ENCODE data around the gene GPR107. TPM values are rescaled to one million over a fixed set of nuclear protein-coding genes. Genes with fewer than 3 reads are reported as not detected.

Gene GPR107
- total and polyA plus RNA-seq, 2 experiments from 2014 or later = 12.3 to 23.9 TPM

DNA sequence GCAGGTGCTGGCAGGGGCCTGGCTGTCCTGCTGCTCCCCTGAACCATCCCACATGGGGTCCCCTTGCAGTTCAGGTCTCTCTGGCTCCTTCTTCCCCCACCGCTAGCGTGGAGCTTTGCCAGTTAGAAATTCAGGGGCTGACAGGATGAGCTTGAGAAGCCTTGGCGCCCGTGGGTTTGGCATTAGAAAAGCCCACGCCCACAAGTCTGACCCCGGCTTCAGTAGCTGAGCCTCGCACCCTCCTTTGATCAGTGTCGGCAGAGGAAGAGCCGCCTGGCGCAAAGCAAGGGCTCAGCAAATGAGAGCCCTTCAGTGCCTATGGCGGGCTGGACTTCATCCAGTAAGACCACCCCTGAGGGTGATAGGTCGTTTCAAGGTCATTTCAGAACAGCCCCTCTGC, 88.3 kb downstream of the GPR107 start:
- no peaks in the 10 kb centered on the region for H3K27me3 ChIP-seq
- no peaks in the 10 kb centered on the region for H3K9me3 ChIP-seq (ENCODE audit: low read depth)
- H3K27ac ChIP-seq = no peak overlapping the region
- no peaks in the 10 kb centered on the region for H3K36me3 ChIP-seq
- no peak overlapping the region for H3K4me3 ChIP-seq
- no peak for DNase-seq (ENCODE audit: low read depth in 1 of 2, low spot score in 1 of 2)
- TF ChIP-seq, protein P1, sequence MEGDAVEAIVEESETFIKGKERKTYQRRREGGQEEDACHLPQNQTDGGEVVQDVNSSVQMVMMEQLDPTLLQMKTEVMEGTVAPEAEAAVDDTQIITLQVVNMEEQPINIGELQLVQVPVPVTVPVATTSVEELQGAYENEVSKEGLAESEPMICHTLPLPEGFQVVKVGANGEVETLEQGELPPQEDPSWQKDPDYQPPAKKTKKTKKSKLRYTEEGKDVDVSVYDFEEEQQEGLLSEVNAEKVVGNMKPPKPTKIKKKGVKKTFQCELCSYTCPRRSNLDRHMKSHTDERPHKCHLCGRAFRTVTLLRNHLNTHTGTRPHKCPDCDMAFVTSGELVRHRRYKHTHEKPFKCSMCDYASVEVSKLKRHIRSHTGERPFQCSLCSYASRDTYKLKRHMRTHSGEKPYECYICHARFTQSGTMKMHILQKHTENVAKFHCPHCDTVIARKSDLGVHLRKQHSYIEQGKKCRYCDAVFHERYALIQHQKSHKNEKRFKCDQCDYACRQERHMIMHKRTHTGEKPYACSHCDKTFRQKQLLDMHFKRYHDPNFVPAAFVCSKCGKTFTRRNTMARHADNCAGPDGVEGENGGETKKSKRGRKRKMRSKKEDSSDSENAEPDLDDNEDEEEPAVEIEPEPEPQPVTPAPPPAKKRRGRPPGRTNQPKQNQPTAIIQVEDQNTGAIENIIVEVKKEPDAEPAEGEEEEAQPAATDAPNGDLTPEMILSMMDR (IDR thresholded peaks at IDR 0.05; ENCODE audit: low read depth, low read length) = no peak
- peaks cover 45% of the 10 kb centered on the region for H3K4me1 ChIP-seq (ENCODE audit: low read depth)

DNA sequence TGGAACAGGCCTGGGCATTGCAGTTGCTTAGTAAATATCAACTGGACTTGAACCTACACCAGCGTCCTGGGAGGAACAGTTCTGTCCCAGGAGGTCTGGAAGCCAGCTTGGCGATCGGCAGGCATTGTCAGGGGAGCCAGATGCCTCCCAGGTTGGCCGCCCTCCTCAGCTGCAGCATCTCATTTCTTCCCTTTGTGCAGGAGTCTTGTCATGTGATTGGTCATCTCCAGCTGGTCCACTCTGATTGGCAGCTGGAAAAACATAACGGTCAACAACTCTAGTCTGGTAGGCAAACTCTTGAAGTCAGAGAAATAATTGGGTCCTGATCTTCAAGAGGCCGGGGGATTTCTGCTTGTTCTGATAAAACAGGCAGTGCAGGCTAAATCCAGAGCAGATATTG, 88.9 kb downstream of the GPR107 start:
- DNase-seq (ENCODE audit: low read depth in 1 of 2, low spot score in 1 of 2) = no peak
- peaks cover 40% of the 10 kb centered on the region for H3K4me1 ChIP-seq (ENCODE audit: low read depth)

DNA sequence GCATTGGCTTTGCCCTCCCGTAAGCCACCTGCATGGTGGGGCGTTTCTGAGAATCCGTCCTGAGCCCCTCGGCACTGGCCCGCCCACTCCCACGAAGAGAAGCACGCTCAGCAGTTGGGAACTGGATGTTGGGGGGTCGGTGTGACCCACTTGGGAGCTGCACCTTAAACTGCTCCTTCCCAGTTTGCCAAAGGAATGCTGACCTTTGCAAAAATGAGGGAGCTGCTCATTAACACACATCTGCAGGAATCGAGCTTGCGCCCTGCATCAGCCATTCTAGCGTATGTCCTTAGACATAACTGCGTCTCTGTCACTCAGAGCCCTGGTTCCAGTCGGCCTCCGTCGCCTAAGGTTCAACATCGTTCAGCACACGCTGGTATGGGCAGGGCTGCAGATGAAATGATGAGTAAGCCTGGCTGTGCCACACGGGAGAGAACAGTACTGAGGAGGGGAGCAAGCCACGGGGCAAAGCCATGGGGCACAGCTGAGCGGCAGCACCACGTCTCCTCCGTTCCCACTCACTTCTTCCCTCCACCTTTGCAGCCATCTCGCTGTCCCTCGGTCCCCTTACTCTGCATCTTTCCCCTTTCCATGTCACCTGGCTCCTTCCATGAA, 89.7 kb downstream of the GPR107 start:
- Histone ChIP-seq H3K36me3 (no peaks in the 10 kb centered on the region), H3K4me1 (ENCODE audit: low read depth) (peaks cover 36% of the 10 kb centered on the region), H3K27me3 (no peaks in the 10 kb centered on the region), H3K4me3 (no peak overlapping the region), H3K9me3 (ENCODE audit: low read depth) (no peaks in the 10 kb centered on the region), H3K27ac (no peak overlapping the region)
- no peak for DNase-seq (ENCODE audit: low read depth in 1 of 2, low spot score in 1 of 2)
- TF ChIP-seq, protein P1 (IDR thresholded peaks at IDR 0.05; ENCODE audit: low read depth, low read length) = no peak

More for the DNA sequence above, 88.9 kb downstream of the GPR107 start:
- TF ChIP-seq, protein P1 (IDR thresholded peaks at IDR 0.05; ENCODE audit: low read depth, low read length) = no peak
- Histone ChIP-seq H3K4me3 (no peak overlapping the region), H3K9me3 (ENCODE audit: low read depth) (no peaks in the 10 kb centered on the region), H3K27ac (no peak overlapping the region), H3K27me3 (no peaks in the 10 kb centered on the region), H3K36me3 (no peaks in the 10 kb centered on the region)

DNA sequence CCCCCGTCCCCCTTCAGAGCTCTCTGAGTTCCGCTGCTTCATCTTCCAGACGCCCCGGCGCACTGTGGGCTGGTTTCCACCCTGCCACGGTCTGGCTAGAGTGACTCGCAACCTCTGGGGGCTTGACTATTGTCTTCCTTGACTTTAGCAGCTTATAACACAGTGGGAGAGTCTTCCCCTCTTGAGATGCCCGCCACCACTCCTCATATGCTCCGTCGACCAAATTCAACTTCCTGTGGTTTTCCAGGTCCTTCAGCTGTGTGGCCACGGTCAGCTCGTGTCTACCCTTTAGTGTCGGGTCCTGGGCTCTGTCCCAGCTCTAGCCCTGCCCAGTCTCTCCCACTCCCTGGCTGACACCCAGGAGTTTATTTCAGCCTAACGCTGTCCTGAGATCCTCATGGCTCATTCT, 90.3 kb downstream of the GPR107 start:
- H3K27me3 ChIP-seq = no peaks in the 10 kb centered on the region
- H3K27ac ChIP-seq = no peak overlapping the region
- H3K36me3 ChIP-seq = no peaks in the 10 kb centered on the region
- H3K4me3 ChIP-seq = no peak overlapping the region
- TF ChIP-seq, protein P1 (IDR thresholded peaks at IDR 0.05; ENCODE audit: low read depth, low read length) = no peak
- H3K9me3 ChIP-seq (ENCODE audit: low read depth) = no peaks in the 10 kb centered on the region
- H3K4me1 ChIP-seq (ENCODE audit: low read depth) = peaks cover 30% of the 10 kb centered on the region
- peak in 1 of 2 donors; percentile 75 for DNase-seq (ENCODE audit: low read depth in 1 of 2, low spot score in 1 of 2)

DNA sequence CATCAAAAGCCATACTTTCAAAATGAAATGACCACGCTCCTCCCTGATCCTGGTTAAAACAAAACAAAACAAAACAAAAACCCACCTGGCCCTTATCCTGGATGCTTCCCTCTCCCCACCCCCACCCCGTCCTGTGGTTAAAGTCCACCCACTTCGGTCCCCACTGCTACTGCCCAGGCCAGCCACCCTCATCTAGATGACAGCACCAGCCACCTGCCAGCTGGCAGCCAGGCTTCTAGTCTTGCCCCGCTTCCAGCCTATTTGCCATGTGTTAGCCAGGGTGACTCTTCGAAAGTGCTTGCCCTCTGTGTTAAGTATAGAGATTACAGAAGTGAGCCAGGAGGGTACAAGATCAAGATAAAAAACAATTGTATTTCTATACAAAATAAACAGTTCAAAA, 91.0 kb downstream of the GPR107 start:
- Histone ChIP-seq H3K36me3 (no peaks in the 10 kb centered on the region), H3K27ac (no peak overlapping the region)
- TF ChIP-seq, protein P1 (IDR thresholded peaks at IDR 0.05; ENCODE audit: low read depth, low read length) = no peak

More for the DNA sequence above, 91.0 kb downstream of the GPR107 start:
- no peaks in the 10 kb centered on the region for H3K9me3 ChIP-seq (ENCODE audit: low read depth)
- H3K4me1 ChIP-seq (ENCODE audit: low read depth) = peaks cover 23% of the 10 kb centered on the region
- no peak for DNase-seq (ENCODE audit: low read depth in 1 of 2, low spot score in 1 of 2)
- H3K27me3 ChIP-seq = no peaks in the 10 kb centered on the region
- H3K4me3 ChIP-seq = no peak overlapping the region
